GM23248 (cell line): Measurements from ENCODE around the gene LOXL1.

Source experiments
- EZH2 ChIP-seq: fragments of 200-600 bp; sonication (generic); IDR thresholded peaks from 2 replicates; pipeline ENCODE4 v1.6.1; 2018; ENCODE audit warnings: antibody characterized with exemption, mild to moderate bottlenecking; ENCODE audit not compliant: insufficient read depth, poor library complexity, severe bottlenecking
- EZH2phosphoT487 ChIP-seq: fragments of 200-600 bp; sonication (generic); IDR thresholded peaks from 2 replicates; pipeline ENCODE4 v1.6.1; 2018; ENCODE audit warnings: antibody characterized with exemption, moderate library complexity, mild to moderate bottlenecking, low read depth; ENCODE audit not compliant: insufficient read depth

- TF ChIP-seq EZH2phosphoT487 (no peak), EZH2 (no peak)
Observed at GRCh38 chr15:73932381-73933191, 6.3 kb downstream of the LOXL1 start.
